ENCODE measurements around the gene DNAJC2.
"Not testable (repeated sequence)": the region's sequence is repeated elsewhere in the genome, so short reads cannot be mapped to it uniquely, and the experiment has no call there.

Gene DNAJC2

GRCh38 chr7:103266229-103266628, 78.3 kb downstream of the DNAJC2 start:
- not testable (repeated sequence) for DNase-seq (ENCODE audit: insufficient read length, low spot score); FAIRE-seq

DNA sequence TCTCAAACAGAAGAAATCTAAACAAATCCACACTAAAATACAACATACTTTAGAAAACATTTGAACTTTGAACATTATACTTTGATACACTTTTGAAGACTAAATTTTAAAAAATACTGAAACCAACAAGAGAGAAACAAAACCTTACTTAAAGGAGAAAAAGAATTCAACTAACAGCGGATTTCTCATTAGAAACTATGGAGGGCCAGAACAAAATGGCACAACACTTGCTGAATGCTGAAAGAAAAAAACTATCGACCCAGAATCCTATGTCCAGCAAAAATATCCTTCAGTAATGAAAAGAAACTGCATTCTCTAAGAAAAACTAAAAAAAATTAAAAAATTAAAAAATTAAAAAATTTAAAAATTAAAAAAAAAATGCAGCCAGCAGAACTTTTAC, 80.5 kb downstream of the DNAJC2 start:
- not testable (repeated sequence) for FAIRE-seq; DNase-seq (ENCODE audit: insufficient read length, low spot score)

Data from GM12891 (cell line).